Measurements from ENCODE around the gene HPRT1. TPM values are rescaled to one million over a fixed set of nuclear protein-coding genes. Genes with fewer than 3 reads are reported as not detected.

Gene HPRT1
- polyA plus RNA-seq, 1 donor (not counting 4 experiments of a cell fraction or from before 2014, with no cell fraction given) = 48.1 TPM

- TF ChIP-seq CTCF (optimal IDR thresholded peaks at IDR 0.05 in 1 of 3, IDR thresholded peaks at IDR 0.05 in 1 of 3, conservative IDR thresholded peaks at IDR 0.05 in 1 of 3; ENCODE audit: extremely low read depth in 1 of 3, insufficient read depth in 2 of 3, low read length in 3 of 3) = no peak
- no peak for TF ChIP-seq EZH2 (IDR thresholded peaks at IDR 0.05; ENCODE audit: low read length)
- dilution Hi-C loops (cut with MboI; ENCODE audit: extremely low pct_ligation_motif_present, low sequenced_read_pairs) = no loop called here
- FAIRE-seq = peak; percentile 73
- DNase-seq (ENCODE audit: low read depth, low spot score) = no peak
- Histone ChIP-seq H3K27ac (ENCODE audit: control insufficient read depth, insufficient read depth, low read length) (no peak overlapping the region), H3K4me2 (ENCODE audit: control insufficient read depth, extremely low read depth, insufficient read depth, low read depth, low read length) (peak overlapping the region; percentile 34), H3K9ac (ENCODE audit: control insufficient read depth, extremely low read depth, insufficient read depth, low read length) (no peak overlapping the region), H2AFZ (ENCODE audit: control insufficient read depth, low read length) (no peak overlapping the region), H3K9me1 (ENCODE audit: control insufficient read depth, extremely low read depth, insufficient read depth, low read length) (no peaks in the 10 kb centered on the region), H3K27me3 (ENCODE audit: control insufficient read depth, extremely low read depth, insufficient read depth, low read length) (no peaks in the 10 kb centered on the region), H4K20me1 (ENCODE audit: control insufficient read depth, extremely low read depth, insufficient read depth, low read length) (no peaks in the 10 kb centered on the region), H3K36me3 (ENCODE audit: control insufficient read depth in 2 of 2, extremely low read depth in 1 of 2, insufficient read depth in 2 of 2, low read length in 2 of 2) (no peaks in the 10 kb centered on the region), H3K9me3 (ENCODE audit: control insufficient read depth, low read depth, low read length) (no peaks in the 10 kb centered on the region), H3K79me2 (ENCODE audit: control insufficient read depth, insufficient read depth, low read length) (no peaks in the 10 kb centered on the region), H3K4me1 (ENCODE audit: control insufficient read depth, extremely low read depth, insufficient read depth, low read length) (peaks cover 8% of the 10 kb centered on the region), H3K4me3 (ENCODE audit: control insufficient read depth in 2 of 3, extremely low read depth in 1 of 3, insufficient read depth in 2 of 3, low read depth in 1 of 3, low read length in 3 of 3) (no peak overlapping the region)
These were observed 28.1 kb upstream of the HPRT1 start for GRCh38 chrX:134431894-134432293.

- H2AFZ ChIP-seq (ENCODE audit: control insufficient read depth, low read length) = no peak overlapping the region
- no peaks in the 10 kb centered on the region for H3K79me2 ChIP-seq (ENCODE audit: control insufficient read depth, insufficient read depth, low read length)
- H3K9me1 ChIP-seq (ENCODE audit: control insufficient read depth, extremely low read depth, insufficient read depth, low read length) = no peaks in the 10 kb centered on the region
- H3K4me1 ChIP-seq (ENCODE audit: control insufficient read depth, extremely low read depth, insufficient read depth, low read length) = peaks cover 8% of the 10 kb centered on the region
- FAIRE-seq = no peak
- no peak overlapping the region for H3K4me3 ChIP-seq (ENCODE audit: control insufficient read depth in 2 of 3, extremely low read depth in 1 of 3, insufficient read depth in 2 of 3, low read depth in 1 of 3, low read length in 3 of 3)
- dilution Hi-C loops (cut with MboI; ENCODE audit: extremely low pct_ligation_motif_present, low sequenced_read_pairs) = no loop called here
- H3K27ac ChIP-seq (ENCODE audit: control insufficient read depth, insufficient read depth, low read length) = no peak overlapping the region
- H3K9me3 ChIP-seq (ENCODE audit: control insufficient read depth, low read depth, low read length) = no peaks in the 10 kb centered on the region
- TF ChIP-seq CTCF (optimal IDR thresholded peaks at IDR 0.05 in 1 of 3, IDR thresholded peaks at IDR 0.05 in 1 of 3, conservative IDR thresholded peaks at IDR 0.05 in 1 of 3; ENCODE audit: extremely low read depth in 1 of 3, insufficient read depth in 2 of 3, low read length in 3 of 3) (no peak), EZH2 (IDR thresholded peaks at IDR 0.05; ENCODE audit: low read length) (no peak)
- no peaks in the 10 kb centered on the region for H4K20me1 ChIP-seq (ENCODE audit: control insufficient read depth, extremely low read depth, insufficient read depth, low read length)
- DNase-seq (ENCODE audit: low read depth, low spot score) = no peak
- no peaks in the 10 kb centered on the region for H3K36me3 ChIP-seq (ENCODE audit: control insufficient read depth in 2 of 2, extremely low read depth in 1 of 2, insufficient read depth in 2 of 2, low read length in 2 of 2)
- no peak overlapping the region for H3K9ac ChIP-seq (ENCODE audit: control insufficient read depth, extremely low read depth, insufficient read depth, low read length)
- no peak overlapping the region for H3K4me2 ChIP-seq (ENCODE audit: control insufficient read depth, extremely low read depth, insufficient read depth, low read depth, low read length)
- no peaks in the 10 kb centered on the region for H3K27me3 ChIP-seq (ENCODE audit: control insufficient read depth, extremely low read depth, insufficient read depth, low read length)
These were observed 24.1 kb upstream of the HPRT1 start for GRCh38 chrX:134435894-134436293.
